NCI-H82 treated with DMSO at 0.1 percent for 48 hours (cell line): ENCODE results near the gene CEP63.
"Not testable (repeated sequence)": the region's sequence is repeated elsewhere in the genome, so short reads cannot be mapped to it uniquely, and the experiment has no call there.

Experiments used
- DNase-seq: peaks from one replicate; lab custom pipeline; 2025; ENCODE audit not compliant: unreplicated experiment; lab: John Stamatoyannopoulos, UW

CEP63 gene

DNA sequence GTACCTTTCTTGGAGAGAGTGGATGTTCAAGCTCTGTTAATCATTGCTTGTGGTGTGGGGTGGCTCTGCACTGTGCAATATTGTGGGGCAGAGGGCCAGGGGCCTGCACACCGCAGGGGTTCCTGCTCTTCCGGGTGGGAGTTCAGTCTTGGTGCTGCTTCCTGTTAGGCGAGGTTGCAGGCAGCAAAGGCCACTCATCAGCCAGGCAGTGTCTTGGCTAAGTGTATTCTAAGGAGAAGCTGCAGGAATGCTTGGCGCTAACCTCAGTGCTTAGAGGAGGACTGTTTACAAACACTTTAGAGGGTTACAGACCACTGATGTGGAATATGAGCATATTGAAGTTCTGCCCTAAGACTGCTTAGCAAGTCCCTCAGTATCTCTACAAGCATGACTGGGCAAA lies 81.7 kb downstream of the CEP63 start:
- DNase-seq, result no peak

DNA sequence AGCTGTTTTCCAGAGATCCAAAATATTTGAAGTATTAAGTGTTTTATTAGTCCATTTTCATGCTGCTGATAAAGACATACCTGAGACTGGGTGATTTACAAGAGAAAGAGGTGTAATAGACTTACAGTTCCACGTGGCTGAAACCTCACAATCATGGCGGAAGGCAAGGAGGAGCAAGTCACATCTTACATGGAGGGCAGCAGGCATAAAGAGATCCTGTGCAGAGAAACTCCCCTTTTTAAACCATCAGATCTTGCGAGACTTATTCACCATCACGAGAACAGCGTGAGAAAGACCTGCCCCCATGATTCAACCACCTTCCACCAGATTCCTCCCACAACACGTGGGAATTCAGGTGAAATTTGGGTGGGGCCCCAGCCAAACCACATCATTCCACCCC lies 82.9 kb downstream of the CEP63 start:
- no peak for DNase-seq

DNA sequence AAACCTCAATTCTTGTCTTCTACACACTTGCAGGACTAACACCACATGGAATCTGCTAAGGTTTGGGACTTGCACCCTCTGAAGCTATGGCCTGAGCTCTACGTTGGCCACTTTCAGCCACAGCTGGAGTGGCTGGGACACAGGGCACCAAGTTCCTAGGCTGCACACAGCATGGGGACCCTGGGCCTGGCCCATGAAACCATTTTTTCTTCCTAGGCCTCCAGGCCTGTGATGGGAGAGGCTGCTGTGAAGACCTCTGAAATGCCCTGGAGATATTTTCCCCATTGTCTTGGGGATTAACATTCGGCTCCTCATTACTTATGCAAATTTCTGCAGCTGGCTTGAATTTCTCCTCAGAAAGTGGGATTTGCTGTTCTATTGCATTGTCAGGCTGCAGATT lies 84.0 kb downstream of the CEP63 start:
- DNase-seq, result not testable (repeated sequence)

DNA sequence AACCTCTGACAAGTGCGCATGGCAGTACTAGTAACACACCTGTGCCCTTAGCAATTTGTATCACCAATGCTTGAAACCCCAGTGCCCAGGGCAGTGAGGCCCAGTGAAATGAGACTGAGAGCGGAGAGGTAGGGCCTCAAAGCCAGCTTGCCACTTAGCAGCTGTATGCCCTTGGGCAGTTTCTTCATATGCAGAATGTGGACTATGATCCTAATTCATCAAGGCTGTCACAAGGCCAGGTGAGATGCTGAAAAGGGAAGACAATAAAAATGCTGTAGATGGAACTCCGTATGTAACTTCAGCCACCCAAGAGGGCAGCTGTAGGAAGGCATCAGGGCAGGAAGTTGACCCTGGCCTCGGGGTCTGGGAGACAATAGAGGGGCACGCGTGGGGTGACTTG lies 90.6 kb downstream of the CEP63 start:
- DNase-seq, result no peak

DNA sequence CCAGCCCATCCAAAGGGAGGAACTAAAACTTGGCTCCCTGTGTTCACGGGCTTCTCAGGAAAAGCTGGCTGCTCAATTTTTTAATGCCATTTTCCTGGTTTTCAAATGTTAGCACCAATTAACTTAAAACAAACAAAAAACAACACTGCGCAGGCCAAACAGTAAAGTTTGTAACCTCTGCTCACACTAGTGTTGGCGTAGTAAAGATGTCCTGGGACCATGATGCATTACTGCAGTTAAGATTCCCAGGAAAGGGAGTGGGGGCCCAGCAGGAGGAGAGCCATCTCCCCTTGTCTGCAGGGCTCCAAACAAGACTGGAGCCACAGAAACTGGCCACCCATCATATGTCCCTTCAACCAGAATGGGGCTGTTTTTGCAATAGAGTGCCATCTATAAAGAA lies 91.0 kb downstream of the CEP63 start:
- DNase-seq, result no peak

DNA sequence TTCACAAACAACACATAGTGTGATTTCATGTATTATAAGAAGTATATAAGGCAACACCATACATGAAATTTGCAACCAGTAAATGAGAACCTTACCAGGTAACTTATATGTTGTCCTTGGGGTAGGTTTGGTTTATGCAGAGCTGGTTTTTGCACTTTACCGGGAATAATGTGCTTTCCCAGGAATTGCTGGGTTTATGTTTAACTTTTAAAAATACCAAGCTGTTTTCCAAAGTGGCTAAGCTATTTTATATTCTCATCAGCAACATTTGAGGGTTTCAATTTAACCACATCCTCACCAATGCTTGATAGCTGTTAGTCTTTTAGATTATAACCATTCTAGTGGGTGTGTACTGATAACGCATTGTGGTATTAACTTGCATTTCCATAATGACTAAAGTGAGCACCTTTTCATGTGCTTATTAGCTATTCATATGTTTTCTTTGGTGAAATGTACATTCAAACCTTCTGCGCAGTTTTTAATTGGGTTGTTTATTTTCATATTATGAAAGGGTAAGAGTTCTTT lies 93.3 kb downstream of the CEP63 start:
- no peak for DNase-seq

DNA sequence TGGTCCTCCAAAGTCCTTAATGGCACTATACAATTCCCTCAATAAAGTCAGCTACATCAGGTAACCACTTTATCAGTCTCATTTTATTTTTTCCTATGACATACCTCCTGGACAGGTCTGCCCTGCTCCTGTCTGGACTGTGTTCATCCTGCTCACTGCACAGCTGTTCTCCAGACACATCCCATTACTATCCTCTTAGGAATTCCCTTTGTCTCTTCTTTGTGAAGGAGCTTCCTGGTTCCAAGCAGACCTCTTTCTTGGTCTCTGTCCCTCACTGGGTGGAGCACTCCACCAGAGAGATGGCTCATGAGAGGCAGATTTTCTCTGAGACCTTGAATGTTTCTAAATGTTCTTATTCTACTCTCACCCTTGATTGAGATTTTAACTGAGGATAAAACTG lies 104.9 kb downstream of the CEP63 start:
- DNase-seq, result no peak

DNA sequence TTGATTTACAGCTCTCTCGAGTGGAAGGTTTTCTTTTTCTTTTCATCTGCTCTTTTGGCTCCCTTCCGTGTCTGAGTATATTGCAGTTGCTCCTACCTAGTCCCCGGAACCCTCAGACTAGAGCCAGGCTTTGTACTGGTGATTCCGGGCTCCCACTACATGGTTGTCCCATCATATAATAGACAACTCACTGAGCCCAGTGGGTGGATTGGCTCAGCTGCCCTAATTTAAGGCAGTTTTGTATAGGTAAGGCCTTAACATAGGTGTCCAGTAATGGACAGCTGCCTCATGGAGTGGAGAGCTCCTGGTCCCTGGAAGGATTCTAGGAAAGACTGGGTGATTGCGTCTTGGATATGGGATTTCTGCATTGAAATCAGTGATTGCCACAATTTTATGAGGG lies 106.9 kb downstream of the CEP63 start:
- no peak for DNase-seq

DNA sequence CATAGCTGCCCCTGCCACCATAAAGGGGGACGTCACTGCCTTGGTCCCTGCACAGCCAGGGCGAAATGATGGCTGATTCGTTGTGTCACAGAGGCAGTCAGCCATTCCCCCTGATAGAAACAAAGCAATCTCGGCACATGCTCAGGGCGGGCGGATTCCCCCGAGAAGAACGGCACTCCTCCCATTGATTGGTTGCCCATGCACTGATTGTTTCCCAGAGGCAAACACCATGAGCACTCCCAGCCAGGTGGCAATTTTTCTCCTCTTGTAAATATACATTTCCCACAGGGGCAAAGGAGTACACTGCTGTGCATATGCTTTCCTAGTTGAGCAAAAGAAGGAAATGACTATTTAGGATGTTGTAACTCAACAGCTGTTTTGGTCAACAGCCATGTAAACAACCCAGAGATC lies 108.5 kb downstream of the CEP63 start:
- DNase-seq, result no peak

DNA sequence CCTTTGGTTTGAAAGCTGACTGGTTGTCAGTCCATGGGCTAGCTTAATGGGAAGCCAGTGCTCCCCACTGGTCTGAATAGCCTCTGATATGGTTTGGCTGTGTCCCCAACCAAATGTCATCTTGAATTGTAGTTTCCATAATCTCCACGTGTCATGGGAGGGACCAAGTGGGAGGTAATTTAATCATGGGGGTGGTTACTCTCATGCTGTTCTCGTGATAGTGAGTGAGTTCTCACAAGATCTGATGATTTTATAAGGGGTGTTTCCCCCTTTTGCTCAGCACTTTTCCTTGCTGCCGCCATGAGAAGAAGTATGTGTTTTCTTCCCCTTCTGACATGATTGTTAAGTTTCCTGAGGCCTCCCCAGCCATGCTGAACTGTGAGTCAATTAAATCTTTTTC lies 109.1 kb downstream of the CEP63 start:
- not testable (repeated sequence) for DNase-seq

DNA sequence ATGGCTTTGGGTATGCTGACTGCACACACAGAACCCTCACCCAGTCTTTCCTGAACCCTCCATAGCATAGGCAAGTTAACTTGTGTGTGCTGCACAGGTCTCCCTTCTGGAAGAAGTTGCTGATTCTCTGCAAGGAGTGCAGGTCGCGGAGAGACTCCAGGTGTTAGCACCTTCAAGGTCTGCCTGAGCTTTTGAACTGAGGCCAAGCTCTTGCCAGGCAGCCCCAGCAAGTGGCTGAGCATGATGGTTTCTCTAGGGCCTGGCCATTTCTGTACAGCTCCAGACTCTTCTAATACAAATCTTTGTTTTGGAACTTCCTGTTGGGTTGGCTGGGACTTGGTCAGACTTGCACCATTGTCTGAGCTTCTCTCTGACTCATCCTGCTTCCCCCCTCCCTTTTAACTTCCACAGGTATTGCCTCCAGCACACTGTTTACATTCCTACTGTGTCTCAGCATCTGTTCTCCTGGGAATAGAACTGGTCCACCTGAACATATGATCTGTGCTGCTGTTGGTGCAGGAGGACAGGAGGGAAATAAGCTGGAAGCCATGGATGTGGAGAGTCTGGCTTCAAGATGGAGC lies 111.6 kb downstream of the CEP63 start:
- DNase-seq, result no peak

DNA sequence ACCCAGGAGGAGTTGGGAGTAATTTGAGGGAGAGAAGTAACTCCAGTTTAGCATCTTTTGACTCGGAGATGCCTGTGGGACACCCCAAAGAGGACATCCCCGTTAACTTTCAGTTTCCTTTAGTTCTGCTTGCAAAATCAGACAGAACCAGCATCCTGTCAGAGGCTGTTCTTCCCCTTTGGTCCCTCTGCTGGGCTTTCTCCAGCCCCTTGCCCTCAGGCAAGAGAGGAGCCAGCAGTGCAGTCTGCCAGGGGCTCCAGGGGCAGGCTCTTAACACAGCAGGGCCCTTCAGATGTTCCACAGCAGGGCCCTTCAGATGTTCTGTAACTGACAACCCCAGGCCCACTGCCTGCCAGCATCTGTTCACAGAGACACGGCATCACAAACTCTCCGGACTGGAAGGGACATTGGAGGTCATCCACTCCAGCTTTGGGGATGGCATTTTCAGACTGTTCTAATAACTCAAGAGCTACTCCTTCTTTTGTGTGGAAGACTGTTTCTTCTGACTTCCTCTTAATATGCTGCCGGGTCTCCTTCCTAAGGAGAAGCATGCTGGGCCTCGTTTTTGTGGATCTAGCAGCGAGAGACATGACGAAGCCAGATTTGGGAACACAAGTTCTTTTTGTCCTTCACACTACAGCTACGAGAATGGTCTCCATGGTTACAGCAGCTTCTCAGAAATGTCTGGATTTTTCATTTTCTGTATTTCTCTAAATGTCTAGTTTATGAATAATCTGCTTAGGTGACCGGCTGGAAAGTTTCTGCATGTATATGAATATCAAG lies 113.1 kb downstream of the CEP63 start:
- no peak for DNase-seq

DNA sequence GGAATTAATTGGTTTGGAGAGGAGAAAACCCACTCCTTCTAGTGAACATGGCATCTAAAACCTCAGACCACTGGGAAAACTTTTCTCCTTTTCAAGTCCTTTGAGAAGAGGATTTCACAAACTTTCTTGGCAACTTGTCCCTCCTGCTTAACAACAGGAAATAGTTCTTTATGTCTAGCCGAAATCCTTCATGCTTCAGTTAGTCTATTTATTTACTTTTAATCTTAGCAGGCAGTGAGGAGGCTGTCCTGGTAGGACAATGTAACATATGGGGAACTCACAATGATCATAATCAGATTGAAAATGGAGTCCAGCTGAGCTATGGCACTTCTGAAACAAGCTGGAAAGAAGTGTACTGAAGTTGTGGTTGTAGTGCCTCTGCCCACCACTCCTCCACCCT lies 114.3 kb downstream of the CEP63 start:
- DNase-seq, result no peak

DNA sequence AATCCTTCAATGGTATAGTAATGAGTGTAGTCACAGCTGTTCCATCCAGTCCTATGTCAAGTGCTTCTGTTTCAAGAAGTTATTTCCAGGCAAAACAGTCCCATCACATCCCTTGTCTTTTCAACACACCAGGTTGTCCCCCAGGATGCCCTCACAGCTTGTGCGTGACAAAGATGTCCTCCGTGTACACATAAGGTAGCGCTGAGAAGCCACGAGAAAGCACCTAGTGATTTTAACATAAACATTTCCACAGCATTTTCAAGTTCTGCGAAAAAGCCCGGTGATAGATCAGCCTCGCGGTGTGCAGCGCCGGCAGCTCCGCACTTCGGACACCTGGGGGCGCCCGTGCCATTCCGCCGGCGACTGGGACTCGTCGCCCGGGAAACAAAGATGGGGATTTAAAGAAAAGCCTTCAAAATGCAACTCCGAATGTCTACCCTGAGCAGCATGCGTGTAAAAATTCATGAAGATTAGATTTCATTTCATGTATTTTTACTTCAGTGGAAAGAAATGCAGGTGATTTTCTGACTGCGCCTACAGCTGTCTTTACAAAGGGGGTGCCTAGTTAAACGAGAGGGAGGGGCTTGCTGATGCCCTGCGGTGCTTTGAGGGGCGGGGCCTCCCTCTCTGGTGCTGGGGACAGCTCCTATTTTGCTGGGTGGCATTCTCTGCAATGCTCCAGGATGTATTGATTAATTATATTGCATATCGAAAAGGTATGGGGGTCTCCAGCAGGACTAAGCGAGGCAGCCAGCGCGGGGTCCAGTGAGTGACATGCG lies 115.0 kb downstream of the CEP63 start:
- peak; percentile 2 for DNase-seq

DNA sequence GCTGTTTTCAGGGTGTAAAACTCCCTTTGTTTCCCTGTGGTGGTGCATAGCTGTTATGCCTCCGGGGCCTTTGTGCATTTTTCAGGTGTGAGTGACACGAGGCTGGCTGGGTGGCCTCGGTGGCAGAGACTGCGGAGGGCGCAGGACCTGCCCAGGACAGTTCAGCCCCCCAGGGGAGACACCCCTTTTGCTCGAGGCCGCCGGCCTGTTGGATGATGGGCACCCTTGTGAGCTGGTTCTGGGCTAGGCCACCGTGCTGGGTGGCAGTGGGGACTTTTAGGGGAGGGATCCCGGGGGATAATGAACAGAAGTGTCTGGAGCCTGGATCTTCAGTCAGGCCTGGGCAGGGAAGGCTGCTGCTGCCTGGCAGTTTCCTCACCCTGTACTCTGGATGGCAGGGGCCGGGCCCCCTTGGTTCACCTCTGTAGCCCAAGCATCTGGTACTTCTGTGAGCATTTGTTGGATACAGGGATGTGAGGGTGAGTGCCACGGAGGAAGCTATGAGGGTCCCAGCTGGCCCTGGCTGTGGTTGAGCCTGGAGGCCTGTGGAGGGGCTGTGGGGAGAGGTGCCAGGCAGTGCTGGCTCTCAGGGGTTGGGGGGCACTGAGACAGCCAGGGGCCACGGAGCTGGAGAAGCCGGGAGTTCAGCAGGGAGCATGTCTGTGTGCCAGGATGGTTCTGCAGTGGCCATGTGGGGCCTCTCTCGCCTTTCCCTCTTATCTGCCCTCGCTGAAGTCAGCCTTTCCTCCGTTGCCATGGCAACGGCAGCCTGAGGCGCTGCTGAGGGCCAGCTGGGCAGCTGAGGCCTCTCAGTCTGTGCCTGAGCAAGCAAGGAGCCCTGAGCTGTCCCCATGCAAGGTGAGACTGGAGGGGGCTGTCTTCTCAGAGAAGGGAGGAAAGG lies 115.9 kb downstream of the CEP63 start:
- no peak for DNase-seq

DNA sequence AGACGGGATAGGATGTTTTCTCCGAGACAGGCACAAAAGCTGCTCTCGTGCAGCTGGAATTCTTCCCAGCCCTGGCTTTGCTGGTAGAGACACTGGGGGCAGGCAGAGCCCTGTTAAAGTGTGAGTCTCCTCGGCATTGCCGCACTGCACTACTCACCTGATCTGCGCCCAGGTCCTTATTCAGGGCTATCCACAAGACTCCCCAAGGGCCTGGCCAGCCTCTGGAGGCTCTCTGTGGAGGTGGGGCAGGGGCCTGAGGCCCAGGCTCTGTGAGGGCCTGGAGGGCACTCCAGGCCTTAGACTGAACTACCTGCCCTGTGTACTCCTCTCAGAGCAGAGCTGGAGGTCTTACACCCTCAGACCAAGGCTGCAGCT lies 116.6 kb downstream of the CEP63 start:
- DNase-seq, result no peak

DNA sequence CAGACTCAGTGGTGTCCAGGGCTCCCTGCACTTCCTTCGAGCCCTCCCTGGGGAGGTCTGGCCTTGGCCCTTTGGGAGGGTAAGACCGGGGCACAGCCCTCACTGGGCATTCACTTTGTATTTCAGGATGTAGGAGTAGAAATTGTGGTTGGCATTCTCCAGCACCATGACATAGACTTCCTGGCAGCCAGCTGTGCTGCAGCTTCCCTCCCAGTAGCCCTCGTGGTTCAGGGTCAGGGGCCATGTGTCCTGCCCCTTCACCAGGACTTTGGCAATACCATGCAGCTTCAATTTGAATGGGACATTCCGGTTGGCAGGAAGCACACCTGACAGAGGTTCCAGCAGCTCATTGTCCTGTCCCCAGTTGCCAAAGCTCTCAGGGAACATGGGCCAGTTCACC lies 117.6 kb downstream of the CEP63 start:
- no peak for DNase-seq

DNA sequence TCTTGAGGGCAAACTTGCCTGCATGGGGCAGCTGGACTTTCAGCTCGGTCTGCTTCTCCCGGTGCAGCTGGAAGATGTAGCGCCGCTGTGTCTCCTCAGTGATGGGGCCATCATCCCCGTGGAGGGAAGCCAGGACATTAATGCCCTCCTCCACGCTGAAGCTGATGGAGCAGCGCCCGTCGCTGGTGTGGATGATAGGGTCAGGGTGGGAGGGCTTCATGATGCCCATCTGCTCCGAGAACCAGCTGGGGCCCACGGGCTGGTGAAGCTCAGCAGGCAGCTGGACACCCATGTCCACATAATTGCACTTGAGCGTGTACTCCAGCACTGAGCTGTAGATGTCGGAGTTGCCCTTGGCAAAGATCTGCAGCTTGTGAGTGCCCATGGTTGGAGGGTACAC lies 118.1 kb downstream of the CEP63 start:
- no peak for DNase-seq

DNA sequence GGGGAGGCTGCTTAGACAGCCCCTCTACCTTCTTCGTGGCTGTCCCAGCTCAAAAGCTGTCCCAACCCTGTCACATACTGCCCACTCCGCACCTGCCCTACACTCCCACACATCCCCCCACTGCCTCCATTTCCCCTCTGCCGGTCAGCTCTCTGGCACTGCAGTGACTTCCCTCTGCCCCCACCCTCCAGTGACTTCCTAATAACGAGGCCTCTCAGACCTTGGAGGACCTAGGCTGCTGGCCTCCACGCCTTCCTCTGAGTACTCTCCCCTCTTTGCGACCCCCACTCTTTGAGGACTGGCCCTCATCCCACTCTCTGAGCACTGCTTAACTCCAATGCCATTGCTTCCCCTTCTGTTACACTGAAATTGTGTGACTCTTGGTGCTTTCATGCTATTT lies 119.7 kb downstream of the CEP63 start:
- DNase-seq, result no peak

DNA sequence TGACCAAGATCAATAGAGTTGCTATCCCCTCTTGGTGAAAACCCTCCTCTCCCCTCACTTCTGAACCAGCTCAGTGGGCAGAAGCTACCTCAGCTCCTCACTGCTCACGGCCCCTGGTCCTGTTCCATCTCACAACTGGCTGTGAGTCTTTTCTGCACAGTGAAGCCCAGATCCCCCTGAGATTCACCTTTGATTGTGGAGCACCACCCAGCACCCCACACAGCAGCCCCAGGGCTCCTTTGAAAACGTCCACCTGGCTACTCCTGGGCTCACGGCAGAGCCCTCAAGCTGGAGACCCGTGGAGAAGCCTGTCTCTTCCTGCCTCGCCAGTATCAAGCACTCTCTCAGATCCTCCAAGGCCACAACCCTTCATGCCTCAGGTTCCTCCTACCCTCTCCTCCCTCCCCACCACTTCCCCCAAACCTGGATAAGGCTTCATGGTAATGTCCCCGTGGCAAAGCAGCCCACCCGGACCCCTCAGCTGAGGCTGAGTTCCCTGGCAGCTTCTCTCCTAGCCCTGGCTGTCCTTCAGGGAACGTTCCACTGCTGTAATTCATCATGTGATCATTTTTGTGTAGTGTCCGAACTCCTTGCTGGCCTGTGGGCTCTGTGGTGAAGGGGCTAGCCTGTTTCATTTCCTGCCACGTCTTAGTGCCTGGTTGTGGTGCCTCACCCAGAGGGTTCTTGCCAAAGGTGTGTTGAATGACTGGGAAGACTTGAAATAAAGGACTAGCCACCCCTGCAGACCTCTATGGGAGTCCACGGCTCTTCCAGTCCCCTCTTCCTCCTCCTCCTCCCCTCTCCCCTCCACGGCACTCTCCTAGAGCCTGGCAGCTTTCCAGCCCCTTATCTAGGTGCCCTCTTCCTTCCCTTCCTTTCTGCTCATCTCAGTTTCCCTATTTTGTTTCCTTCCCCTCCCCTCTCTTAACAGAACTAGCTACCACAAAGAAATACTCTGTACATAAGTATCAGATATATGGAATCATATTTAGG lies 120.5 kb downstream of the CEP63 start:
- no peak for DNase-seq
